Mucosa of descending colon (tissue), 3 donors: ENCODE measurements around the gene SF3A1. TPM values are rescaled to one million over a fixed set of nuclear protein-coding genes. Genes with fewer than 3 reads are reported as not detected.
"Not testable (repeated sequence)": the region's sequence is repeated elsewhere in the genome, so short reads cannot be mapped to it uniquely, and the experiment has no call there.

Experiments
- ATAC-seq: fragments of 200-7000 bp; cut with Tn5 transposase; one replicate; pipeline ENCODE4 v1.9.1; 2020; ENCODE audit warnings: mild to moderate bottlenecking, moderate library complexity
- DNase-seq, 3 donors: peaks; one replicate each; pipeline ENCODE4 v3.0.0-alpha.2; 2020
- H3K36me3 ChIP-seq: fragments of 200-600 bp; one replicate; pipeline ENCODE4 v1.8.0; 2021; ENCODE audit warnings: low read depth, mild to moderate bottlenecking
- H3K4me1 ChIP-seq: fragments of 200-600 bp; one replicate; pipeline ENCODE4 v1.8.0; 2021; ENCODE audit warnings: low read depth, mild to moderate bottlenecking
- H3K4me3 ChIP-seq: fragments of 200-600 bp; one replicate; pipeline ENCODE4 v1.8.0; 2021; ENCODE audit warnings: mild to moderate bottlenecking
- H3K9me3 ChIP-seq: fragments of 200-600 bp; one replicate; pipeline ENCODE4 v1.8.0; 2021; ENCODE audit warnings: mild to moderate bottlenecking
- intact Hi-C, 2 donors: fragments of 100-400 bp; cut with DNase I in 1 of 2; cut with micrococcal nuclease in 1 of 2; formaldehyde crosslinking; loops; one replicate each; pipeline versions ENCODE4 v1.11.0 to v1.11.1; 2022; cut with DNase I, micrococcal nuclease
- total RNA-seq, 3 donors: library from RNA; stranded (reverse); fragmentation: NEBNext Ultra II Directional in 2 of 3; extraction: Animal tissue kit (Norgen Biotek cat#: 25700) in 2 of 3; gene quantifications; one replicate each; pipeline versions ENCODE4 v1.2.1 to v1.2.4, GENCODE V29; 2021 to 2023
- TF ChIP-seq, protein P1 (sequence below): fragments of 200-600 bp; IDR thresholded peaks from one replicate; pipeline ENCODE4 v1.8.0; 2022; ENCODE audit warnings: antibody characterized with exemption, mild to moderate bottlenecking
- donor health status: DM: no; HTN: no; CAD: no; lungs with moderate emphysema.
- donor health status: DM: no; HTN: no; CAD: no.
- donor health status: DM: no; HTN: yes; CAD: no.

SF3A1 gene
- total RNA-seq, 3 donors from 2014 or later, result 133 to 152 (median 151) TPM

DNA sequence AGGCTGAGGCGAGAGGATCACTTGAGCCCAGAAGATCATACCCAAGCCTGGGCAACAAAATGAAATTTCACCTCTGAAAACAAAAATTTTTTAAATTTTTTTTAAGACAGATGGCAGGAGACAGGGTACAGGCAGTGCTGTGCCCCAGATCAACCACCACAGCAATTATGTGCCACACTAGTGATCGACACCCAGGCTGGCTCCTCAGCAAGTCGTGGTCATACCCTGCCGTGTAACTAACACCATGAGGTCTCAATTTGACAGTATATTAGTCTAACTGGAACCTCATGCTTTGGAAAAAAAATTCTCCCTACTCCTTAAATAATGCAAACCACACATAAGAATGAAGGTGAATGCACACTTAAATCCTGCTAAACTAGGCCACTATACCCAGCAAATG, 8.3 kb downstream of the SF3A1 start:
- no peak for ATAC-seq

DNA sequence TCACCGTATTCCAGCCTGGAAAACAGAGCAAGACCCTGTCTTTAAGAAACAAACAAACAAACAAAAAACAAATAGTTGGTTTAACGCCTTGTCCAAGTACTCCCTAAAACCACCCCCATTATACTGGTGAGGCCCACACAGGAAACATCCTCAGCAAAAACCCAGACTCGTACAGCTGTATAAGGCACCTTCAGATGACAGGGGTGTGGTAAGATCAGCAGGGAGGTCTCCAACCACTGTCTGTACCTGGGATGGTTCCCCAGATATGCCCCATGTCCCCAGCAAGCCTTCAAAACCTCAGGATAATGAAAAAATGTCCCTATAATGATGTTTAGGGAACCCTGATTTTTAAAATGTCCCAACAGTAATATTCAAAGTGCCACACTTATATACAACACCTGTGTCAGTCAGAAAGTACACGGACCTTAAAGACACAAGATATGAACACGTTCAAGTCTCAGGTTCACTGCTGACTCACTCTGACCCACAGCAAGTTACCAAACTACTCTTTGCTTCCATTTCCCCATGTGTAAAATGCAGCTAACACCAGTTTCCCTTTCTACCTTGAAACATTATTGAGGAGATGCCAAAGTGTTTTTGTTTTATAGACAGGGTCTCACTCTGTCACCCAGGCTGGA, 9.3 kb downstream of the SF3A1 start:
- intact Hi-C loops, result loop anchor here in 1 of 2 donors (10.0 kb wide), 1 partner anchor 63 kb away; the partner anchor contains the start of gene CASTOR1
- H3K4me3 ChIP-seq, result no peak overlapping the region
- TF ChIP-seq, protein P1, sequence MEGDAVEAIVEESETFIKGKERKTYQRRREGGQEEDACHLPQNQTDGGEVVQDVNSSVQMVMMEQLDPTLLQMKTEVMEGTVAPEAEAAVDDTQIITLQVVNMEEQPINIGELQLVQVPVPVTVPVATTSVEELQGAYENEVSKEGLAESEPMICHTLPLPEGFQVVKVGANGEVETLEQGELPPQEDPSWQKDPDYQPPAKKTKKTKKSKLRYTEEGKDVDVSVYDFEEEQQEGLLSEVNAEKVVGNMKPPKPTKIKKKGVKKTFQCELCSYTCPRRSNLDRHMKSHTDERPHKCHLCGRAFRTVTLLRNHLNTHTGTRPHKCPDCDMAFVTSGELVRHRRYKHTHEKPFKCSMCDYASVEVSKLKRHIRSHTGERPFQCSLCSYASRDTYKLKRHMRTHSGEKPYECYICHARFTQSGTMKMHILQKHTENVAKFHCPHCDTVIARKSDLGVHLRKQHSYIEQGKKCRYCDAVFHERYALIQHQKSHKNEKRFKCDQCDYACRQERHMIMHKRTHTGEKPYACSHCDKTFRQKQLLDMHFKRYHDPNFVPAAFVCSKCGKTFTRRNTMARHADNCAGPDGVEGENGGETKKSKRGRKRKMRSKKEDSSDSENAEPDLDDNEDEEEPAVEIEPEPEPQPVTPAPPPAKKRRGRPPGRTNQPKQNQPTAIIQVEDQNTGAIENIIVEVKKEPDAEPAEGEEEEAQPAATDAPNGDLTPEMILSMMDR, result no peak
- no peaks in the 10 kb centered on the region for H3K4me1 ChIP-seq
- H3K9me3 ChIP-seq, result no peaks in the 10 kb centered on the region
- ATAC-seq (no peak), DNase-seq (no peak)
- peaks cover 33% of the 10 kb centered on the region for H3K36me3 ChIP-seq

More for the DNA sequence above, 8.3 kb downstream of the SF3A1 start:
- no peaks in the 10 kb centered on the region for H3K9me3 ChIP-seq
- no peak overlapping the region for H3K4me3 ChIP-seq
- TF ChIP-seq, protein P1, result no peak
- peaks cover 22% of the 10 kb centered on the region for H3K36me3 ChIP-seq
- no peak for DNase-seq
- intact Hi-C loops, result loop anchor here in 1 of 2 donors (10.0 kb wide), 1 partner anchor 64 kb away; the partner anchor contains the start of gene CASTOR1
- H3K4me1 ChIP-seq, result no peaks in the 10 kb centered on the region

DNA sequence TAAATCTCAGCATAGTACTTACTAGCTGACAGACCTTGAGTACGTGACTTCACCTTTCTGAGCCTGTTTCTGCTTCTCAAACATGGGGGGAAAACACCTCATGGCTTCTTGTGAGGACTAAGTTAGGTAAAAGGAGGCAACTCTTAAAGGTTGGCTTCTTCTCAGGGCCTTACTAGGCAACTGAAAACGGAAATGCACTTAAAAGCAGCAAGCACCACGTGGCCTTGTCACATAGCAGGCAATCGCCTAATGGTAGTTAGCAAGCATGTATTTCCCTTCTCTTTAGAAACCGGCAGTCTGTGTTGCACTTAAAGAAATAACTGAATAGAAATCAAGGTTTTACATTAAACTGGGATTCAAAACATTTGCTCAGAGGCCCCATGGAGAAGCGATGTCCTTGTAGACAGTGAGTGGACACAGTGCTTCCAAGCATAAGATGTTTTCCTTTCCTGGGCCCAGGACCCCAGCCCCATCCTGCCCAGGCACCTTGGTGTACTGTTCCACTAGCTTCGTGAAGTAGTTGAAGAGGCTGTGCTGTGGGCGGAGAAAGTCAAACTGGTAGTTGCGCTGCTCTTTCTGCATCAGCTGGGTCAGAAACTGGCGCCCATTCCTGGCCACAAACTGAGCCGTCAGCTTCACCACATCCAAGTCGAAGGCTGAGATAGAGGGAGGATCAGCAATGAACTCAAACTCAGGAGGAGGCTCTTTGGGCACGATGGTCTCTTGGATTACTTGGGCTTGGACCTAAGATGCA, 12.1 kb downstream of the SF3A1 start:
- no peaks in the 10 kb centered on the region for H3K4me1 ChIP-seq
- no peak for ATAC-seq
- H3K9me3 ChIP-seq, result no peaks in the 10 kb centered on the region
- DNase-seq, result no peak
- TF ChIP-seq, protein P1, result no peak
- intact Hi-C loops, result loop anchor here in 1 of 2 donors (10.0 kb wide), 1 partner anchor 60 kb away; the partner anchor contains the start of gene CASTOR1
- no peak overlapping the region for H3K4me3 ChIP-seq
- peaks cover 46% of the 10 kb centered on the region for H3K36me3 ChIP-seq

DNA sequence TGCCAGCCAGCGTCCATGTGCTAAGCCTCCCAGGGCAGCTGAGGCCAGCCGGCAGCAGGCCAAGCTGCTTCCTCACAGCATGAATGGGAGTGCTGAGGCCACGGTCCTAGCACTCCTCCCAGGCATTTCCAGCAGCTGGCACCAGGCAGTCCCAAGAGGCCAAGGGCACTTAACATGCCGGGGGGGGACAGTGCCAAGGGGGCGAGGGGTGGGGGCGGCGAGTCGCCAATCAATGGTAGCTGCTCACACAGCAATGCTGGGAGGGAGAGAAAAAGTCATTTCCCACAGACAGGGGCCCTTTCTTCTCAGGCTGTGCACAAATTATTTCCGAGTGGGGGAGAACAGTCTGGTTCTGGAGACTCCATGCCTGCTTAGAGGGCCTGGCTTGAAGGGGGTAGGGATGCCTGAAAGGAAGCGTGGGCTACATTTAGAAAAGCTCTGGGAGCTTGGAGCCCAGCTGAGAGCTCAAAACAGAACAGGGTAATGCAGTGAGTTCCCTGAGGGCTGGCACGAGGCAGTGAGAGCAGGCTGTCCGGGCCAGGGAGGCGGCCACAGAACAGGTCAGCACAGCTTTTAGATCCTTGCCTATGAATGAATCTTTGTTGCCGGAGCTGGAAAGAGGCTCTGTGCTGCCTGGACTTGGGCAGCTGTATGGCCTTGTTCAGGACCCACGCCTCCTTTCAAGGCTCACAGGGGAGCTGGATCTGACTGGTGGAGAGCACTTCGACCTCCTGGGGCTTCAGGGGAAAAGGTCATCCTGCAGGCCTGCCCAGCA, 15.6 kb downstream of the SF3A1 start:
- intact Hi-C loops, result loop anchor here in 1 of 2 donors (10.0 kb wide), 1 partner anchor 56 kb away; the partner anchor contains the start of gene CASTOR1
- H3K9me3 ChIP-seq, result no peaks in the 10 kb centered on the region
- TF ChIP-seq, protein P1, result no peak
- H3K36me3 ChIP-seq, result peaks cover 67% of the 10 kb centered on the region
- no peaks in the 10 kb centered on the region for H3K4me1 ChIP-seq
- DNase-seq (no peak), ATAC-seq (peak; percentile 8)
- H3K4me3 ChIP-seq, result no peak overlapping the region

DNA sequence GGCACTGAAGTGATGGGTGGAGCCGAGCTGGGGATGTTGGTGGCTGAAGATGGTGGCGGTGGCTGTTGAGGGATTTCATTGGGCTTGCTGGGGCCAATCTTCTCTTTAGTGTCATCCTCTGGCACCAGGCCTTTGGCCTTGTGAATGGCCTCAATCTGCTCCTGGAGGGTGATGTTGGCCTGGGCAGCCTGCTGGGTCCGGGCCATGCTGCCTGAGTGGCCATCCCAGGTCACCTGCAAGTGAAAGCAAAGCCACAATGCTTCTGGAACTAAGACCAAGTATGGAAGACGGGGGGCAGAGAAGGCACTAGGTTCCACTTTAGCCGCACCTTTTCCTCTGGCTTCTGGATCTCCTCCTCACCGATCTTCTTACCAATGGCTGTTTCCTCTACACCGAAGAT, 17.9 kb downstream of the SF3A1 start:
- intact Hi-C loops, result no loop called here
- DNase-seq (no peak), ATAC-seq (no peak)
- no peak overlapping the region for H3K4me3 ChIP-seq
- TF ChIP-seq, protein P1, result no peak
- peaks cover 59% of the 10 kb centered on the region for H3K36me3 ChIP-seq
- no peaks in the 10 kb centered on the region for H3K9me3 ChIP-seq
- H3K4me1 ChIP-seq, result peaks cover 4% of the 10 kb centered on the region

DNA sequence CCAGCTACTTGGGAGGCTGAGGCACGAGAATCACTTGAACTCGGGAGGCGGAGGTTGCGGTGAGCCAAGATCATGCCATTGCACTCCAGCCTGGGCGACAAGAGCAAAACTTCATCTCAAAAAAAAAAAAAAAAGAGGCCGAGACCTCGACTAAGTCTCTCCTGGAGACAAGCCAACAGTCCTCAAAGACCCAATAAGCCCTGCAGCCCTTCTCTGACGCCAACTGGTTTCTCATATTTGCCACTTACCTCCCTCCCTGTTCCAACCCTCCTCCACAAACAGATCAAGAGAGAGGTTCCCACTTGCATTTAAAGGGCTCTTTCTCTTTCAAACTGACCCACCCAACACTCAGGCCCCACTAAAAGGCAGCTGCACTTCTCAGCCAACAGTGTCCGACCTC, 18.4 kb downstream of the SF3A1 start:
- H3K4me3 ChIP-seq, H3K4me1 ChIP-seq, H3K9me3 ChIP-seq, intact Hi-C loops, DNase-seq, ATAC-seq: not testable (repeated sequence)
- H3K36me3 ChIP-seq, result peaks cover 56% of the 10 kb centered on the region
